ENCODE measurements around the gene GATD1. TPM values are rescaled to one million over a fixed set of nuclear protein-coding genes. Genes with fewer than 3 reads are reported as not detected.
A peak's percentile ranks its signal among the peaks of the same experiment; 100 is the strongest.
"Not testable (repeated sequence)": the region's sequence is repeated elsewhere in the genome, so short reads cannot be mapped to it uniquely, and the experiment has no call there.

GATD1 gene
- total and polyA plus RNA-seq, 2 donors = 13.0 to 31.2 TPM

DNA sequence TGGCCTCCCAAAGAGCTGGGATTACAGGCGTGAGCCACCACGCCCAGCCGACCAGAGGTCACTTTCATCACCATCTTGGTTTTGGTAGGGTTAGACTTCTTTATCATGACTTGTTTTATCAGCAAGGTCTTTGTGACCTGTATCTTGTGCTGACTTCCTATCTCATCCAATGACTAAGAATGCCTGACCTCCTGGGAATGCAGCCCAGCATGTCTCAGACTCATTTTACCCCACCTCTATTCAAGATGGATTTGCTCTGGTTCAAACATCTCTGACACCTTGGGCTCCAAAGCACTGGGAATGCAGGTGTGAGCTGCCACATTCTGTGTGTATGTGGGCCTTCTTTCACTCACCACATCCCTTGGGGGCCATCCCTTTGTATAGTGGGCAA lies 35.1 kb downstream of the GATD1 start:
- no peak for DNase-seq (ENCODE audit: low read depth in 6 of 9, low spot score in 9 of 9)

GRCh38 chr11:737899-738298 lies 39.4 kb downstream of the GATD1 start:
- WGBS = 23% methylated on average over 10 of the region's 10 CpGs
- not testable (repeated sequence) for H3K9me3 ChIP-seq (ENCODE audit: control insufficient read depth in 2 of 2, insufficient read depth in 1 of 2, low read length in 1 of 2); H3K4me1 ChIP-seq (ENCODE audit: control insufficient read depth in 2 of 2, insufficient read depth in 2 of 2, low read length in 2 of 2); H3K36me3 ChIP-seq (ENCODE audit: control insufficient read depth in 2 of 2, insufficient read depth in 2 of 2, low read length in 1 of 2); H3K4me3 ChIP-seq (ENCODE audit: low read length in 2 of 2); DNase-seq (ENCODE audit: low read depth in 6 of 9, low spot score in 9 of 9); H3K27ac ChIP-seq (ENCODE audit: low read depth in 1 of 2, low read length in 1 of 2)
- peaks cover 0 to 29% of the 10 kb centered on the region in 2 donors for H3K27me3 ChIP-seq (ENCODE audit: control insufficient read depth in 2 of 2, insufficient read depth in 1 of 2, low read length in 1 of 2)

More for the DNA sequence above, 35.1 kb downstream of the GATD1 start:
- peaks cover 0 to 26% of the 10 kb centered on the region in 2 donors for H3K27me3 ChIP-seq (ENCODE audit: control insufficient read depth in 2 of 2, insufficient read depth in 1 of 2, low read length in 1 of 2)
- H3K36me3 ChIP-seq (ENCODE audit: control insufficient read depth in 2 of 2, insufficient read depth in 2 of 2, low read length in 1 of 2) = no peaks in the 10 kb centered on the region
- peaks cover 3 to 12% of the 10 kb centered on the region in 2 donors for H3K4me1 ChIP-seq (ENCODE audit: control insufficient read depth in 2 of 2, insufficient read depth in 2 of 2, low read length in 2 of 2)
- H3K27ac ChIP-seq (ENCODE audit: low read depth in 1 of 2, low read length in 1 of 2) = no peak overlapping the region
- no peak overlapping the region for H3K4me3 ChIP-seq (ENCODE audit: low read length in 2 of 2)
- H3K9me3 ChIP-seq (ENCODE audit: control insufficient read depth in 2 of 2, insufficient read depth in 1 of 2, low read length in 1 of 2) = peaks cover 0 to 2% of the 10 kb centered on the region in 2 donors
- over 99% methylated on average over 3 of the region's 3 CpGs for whole genome bisulfite sequencing

GRCh38 chr11:737366-737765 lies 39.9 kb downstream of the GATD1 start:
- Histone ChIP-seq H3K27ac (ENCODE audit: low read depth in 1 of 2, low read length in 1 of 2) (no peak overlapping the region), H3K9me3 (ENCODE audit: control insufficient read depth in 2 of 2, insufficient read depth in 1 of 2, low read length in 1 of 2) (peaks cover 0 to 3% of the 10 kb centered on the region in 2 donors), H3K4me3 (ENCODE audit: low read length in 2 of 2) (no peak overlapping the region), H3K36me3 (ENCODE audit: control insufficient read depth in 2 of 2, insufficient read depth in 2 of 2, low read length in 1 of 2) (no peaks in the 10 kb centered on the region), H3K27me3 (ENCODE audit: control insufficient read depth in 2 of 2, insufficient read depth in 1 of 2, low read length in 1 of 2) (peaks cover 0 to 29% of the 10 kb centered on the region in 2 donors), H3K4me1 (ENCODE audit: control insufficient read depth in 2 of 2, insufficient read depth in 2 of 2, low read length in 2 of 2) (peaks cover 0 to 6% of the 10 kb centered on the region in 2 donors)
- no peak for DNase-seq (ENCODE audit: low read depth in 6 of 9, low spot score in 9 of 9)
- WGBS = 9% methylated on average over 11 of the region's 11 CpGs

DNA sequence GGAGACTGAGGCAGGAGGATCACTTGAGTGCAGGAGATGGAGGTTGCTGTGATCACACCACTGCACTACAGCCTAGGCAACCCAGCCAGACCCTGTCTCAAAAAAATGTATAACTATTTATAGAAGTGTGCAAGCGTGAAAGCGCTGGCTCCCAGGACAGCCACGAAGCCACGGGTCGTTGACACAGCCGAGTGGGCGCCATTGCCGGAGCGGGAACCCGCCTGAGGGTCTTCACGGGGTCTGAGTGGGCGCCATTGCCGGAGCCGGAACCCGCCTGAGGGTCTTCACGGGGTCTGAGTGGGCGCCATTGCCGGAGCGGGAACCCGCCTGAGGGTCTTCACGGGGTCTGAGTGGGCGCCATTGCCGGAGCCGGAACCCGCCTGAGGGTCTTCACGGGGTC lies 42.7 kb downstream of the GATD1 start:
- not testable (repeated sequence) for H3K4me3 ChIP-seq (ENCODE audit: low read length in 2 of 2); DNase-seq (ENCODE audit: low read depth in 6 of 9, low spot score in 9 of 9); H3K27ac ChIP-seq (ENCODE audit: low read depth in 1 of 2, low read length in 1 of 2); H3K4me1 ChIP-seq (ENCODE audit: control insufficient read depth in 2 of 2, insufficient read depth in 2 of 2, low read length in 2 of 2); H3K9me3 ChIP-seq (ENCODE audit: control insufficient read depth in 2 of 2, insufficient read depth in 1 of 2, low read length in 1 of 2); H3K36me3 ChIP-seq (ENCODE audit: control insufficient read depth in 2 of 2, insufficient read depth in 2 of 2, low read length in 1 of 2)
- H3K27me3 ChIP-seq (ENCODE audit: control insufficient read depth in 2 of 2, insufficient read depth in 1 of 2, low read length in 1 of 2) = peaks cover 0 to 32% of the 10 kb centered on the region in 2 donors
- WGBS = 95% methylated on average over 26 of the region's 26 CpGs

- Histone ChIP-seq H3K4me1 (ENCODE audit: control insufficient read depth in 2 of 2, insufficient read depth in 2 of 2, low read length in 2 of 2) (peaks cover 0 to 9% of the 10 kb centered on the region in 2 donors), H3K36me3 (ENCODE audit: control insufficient read depth in 2 of 2, insufficient read depth in 2 of 2, low read length in 1 of 2) (no peaks in the 10 kb centered on the region), H3K9me3 (ENCODE audit: control insufficient read depth in 2 of 2, insufficient read depth in 1 of 2, low read length in 1 of 2) (peaks cover 0 to 3% of the 10 kb centered on the region in 2 donors), H3K4me3 (ENCODE audit: low read length in 2 of 2) (no peak overlapping the region), H3K27me3 (ENCODE audit: control insufficient read depth in 2 of 2, insufficient read depth in 1 of 2, low read length in 1 of 2) (peaks cover 0 to 28% of the 10 kb centered on the region in 2 donors), H3K27ac (ENCODE audit: low read depth in 1 of 2, low read length in 1 of 2) (no peak overlapping the region)
- no peak for DNase-seq (ENCODE audit: low read depth in 6 of 9, low spot score in 9 of 9)
- 95% methylated on average over 20 of the region's 20 CpGs for WGBS
Observed at GRCh38 chr11:733072-733471, 44.2 kb downstream of the GATD1 start.

GRCh38 chr11:729492-730074 lies 47.7 kb downstream of the GATD1 start:
- H3K27ac ChIP-seq (ENCODE audit: low read depth in 1 of 2, low read length in 1 of 2) = no peak overlapping the region

GRCh38 chr11:728901-729491 lies 48.3 kb downstream of the GATD1 start:
- H3K9me3 ChIP-seq (ENCODE audit: control insufficient read depth in 2 of 2, insufficient read depth in 1 of 2, low read length in 1 of 2) = no peaks in the 10 kb centered on the region
- H3K36me3 ChIP-seq (ENCODE audit: control insufficient read depth in 2 of 2, insufficient read depth in 2 of 2, low read length in 1 of 2) = no peaks in the 10 kb centered on the region
- no peak overlapping the region for H3K4me3 ChIP-seq (ENCODE audit: low read length in 2 of 2)
- peaks cover 2 to 14% of the 10 kb centered on the region in 2 donors for H3K4me1 ChIP-seq (ENCODE audit: control insufficient read depth in 2 of 2, insufficient read depth in 2 of 2, low read length in 2 of 2)
- WGBS = 92% methylated on average over 15 of the region's 15 CpGs
- no peak for DNase-seq (ENCODE audit: low read depth in 6 of 9, low spot score in 9 of 9)
- H3K27me3 ChIP-seq (ENCODE audit: control insufficient read depth in 2 of 2, insufficient read depth in 1 of 2, low read length in 1 of 2) = peaks cover 39 to 53% of the 10 kb centered on the region in 2 donors
- no peak overlapping the region for H3K27ac ChIP-seq (ENCODE audit: low read depth in 1 of 2, low read length in 1 of 2)

More at GRCh38 chr11:729492-730074, 47.7 kb downstream of the GATD1 start:
- DNase-seq (ENCODE audit: low read depth in 6 of 9, low spot score in 9 of 9) = no peak
- Histone ChIP-seq H3K4me1 (ENCODE audit: control insufficient read depth in 2 of 2, insufficient read depth in 2 of 2, low read length in 2 of 2) (peaks cover 2 to 14% of the 10 kb centered on the region in 2 donors), H3K4me3 (ENCODE audit: low read length in 2 of 2) (no peak overlapping the region), H3K9me3 (ENCODE audit: control insufficient read depth in 2 of 2, insufficient read depth in 1 of 2, low read length in 1 of 2) (no peaks in the 10 kb centered on the region), H3K27me3 (ENCODE audit: control insufficient read depth in 2 of 2, insufficient read depth in 1 of 2, low read length in 1 of 2) (peaks cover 33 to 47% of the 10 kb centered on the region in 2 donors), H3K36me3 (ENCODE audit: control insufficient read depth in 2 of 2, insufficient read depth in 2 of 2, low read length in 1 of 2) (no peaks in the 10 kb centered on the region)
- WGBS = 67% methylated on average over 17 of the region's 17 CpGs

- no peaks in the 10 kb centered on the region for H3K36me3 ChIP-seq (ENCODE audit: control insufficient read depth in 2 of 2, insufficient read depth in 2 of 2, low read length in 1 of 2)
- H3K27me3 ChIP-seq (ENCODE audit: control insufficient read depth in 2 of 2, insufficient read depth in 1 of 2, low read length in 1 of 2) = peaks cover 42 to 57% of the 10 kb centered on the region in 2 donors
- H3K4me1 ChIP-seq (ENCODE audit: control insufficient read depth in 2 of 2, insufficient read depth in 2 of 2, low read length in 2 of 2) = peaks cover 2 to 14% of the 10 kb centered on the region in 2 donors
- WGBS = 49% methylated on average over 31 of the region's 31 CpGs
- no peak overlapping the region for H3K4me3 ChIP-seq (ENCODE audit: low read length in 2 of 2)
- peak overlapping the region in 1 of 2 donors; percentile 5 for H3K27ac ChIP-seq (ENCODE audit: low read depth in 1 of 2, low read length in 1 of 2)
- peak in 3 of 9 donors; percentile 70 to 74 (median 74) for DNase-seq (ENCODE audit: low read depth in 6 of 9, low spot score in 9 of 9)
- H3K9me3 ChIP-seq (ENCODE audit: control insufficient read depth in 2 of 2, insufficient read depth in 1 of 2, low read length in 1 of 2) = no peaks in the 10 kb centered on the region
Observed at GRCh38 chr11:727859-728748, 49.2 kb downstream of the GATD1 start.

GRCh38 chr11:727281-727701 lies 50.0 kb downstream of the GATD1 start:
- Histone ChIP-seq H3K9me3 (ENCODE audit: control insufficient read depth in 2 of 2, insufficient read depth in 1 of 2, low read length in 1 of 2) (no peaks in the 10 kb centered on the region), H3K4me3 (ENCODE audit: low read length in 2 of 2) (no peak overlapping the region), H3K27ac (ENCODE audit: low read depth in 1 of 2, low read length in 1 of 2) (no peak overlapping the region), H3K27me3 (ENCODE audit: control insufficient read depth in 2 of 2, insufficient read depth in 1 of 2, low read length in 1 of 2) (peaks cover 50 to 61% of the 10 kb centered on the region in 2 donors), H3K4me1 (ENCODE audit: control insufficient read depth in 2 of 2, insufficient read depth in 2 of 2, low read length in 2 of 2) (peaks cover 3 to 17% of the 10 kb centered on the region in 2 donors), H3K36me3 (ENCODE audit: control insufficient read depth in 2 of 2, insufficient read depth in 2 of 2, low read length in 1 of 2) (no peaks in the 10 kb centered on the region)
- WGBS = 98% methylated on average over 12 of the region's 12 CpGs
- DNase-seq (ENCODE audit: low read depth in 6 of 9, low spot score in 9 of 9) = no peak
